ENCODE results near the gene SLC26A8.
"Not testable (repeated sequence)": the region's sequence is repeated elsewhere in the genome, so short reads cannot be mapped to it uniquely, and the experiment has no call there.

The SLC26A8 gene

DNA sequence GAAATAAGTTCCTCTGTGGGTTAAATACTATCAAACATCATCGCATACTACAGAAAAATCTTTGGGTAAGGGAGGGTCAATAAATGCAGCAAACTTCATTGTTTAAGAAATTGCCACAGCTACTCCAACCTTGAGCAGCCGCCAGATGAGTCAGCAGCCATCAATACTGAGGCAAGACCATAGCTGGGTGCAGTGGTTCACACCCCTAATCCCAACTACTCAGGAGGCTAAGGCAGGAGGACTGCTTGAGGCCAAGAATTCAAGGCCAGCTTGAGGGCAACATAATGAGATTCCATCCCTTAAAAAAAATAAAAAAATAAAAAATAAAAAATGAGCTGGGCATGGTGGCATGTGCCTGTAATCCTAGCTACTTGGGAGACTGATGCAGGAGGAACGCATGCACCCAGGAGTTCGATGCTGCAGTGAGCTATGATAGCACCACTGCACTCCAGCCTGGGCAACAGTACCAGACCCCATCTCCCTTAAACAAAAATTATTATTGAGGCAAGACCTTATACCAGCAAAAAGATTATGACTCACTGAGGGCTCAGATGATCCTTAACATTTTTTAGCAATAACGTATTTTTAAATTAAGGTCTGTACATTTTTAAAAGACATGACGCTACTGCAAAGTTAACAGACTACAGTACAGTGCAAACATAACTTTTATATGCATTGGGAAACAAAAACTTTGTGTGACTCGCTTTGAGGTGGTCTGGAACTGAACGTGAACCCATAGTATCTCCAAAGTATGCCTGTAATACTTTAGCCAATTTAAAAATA, 112.4 kb downstream of the SLC26A8 start:
- TF ChIP-seq, protein P1, sequence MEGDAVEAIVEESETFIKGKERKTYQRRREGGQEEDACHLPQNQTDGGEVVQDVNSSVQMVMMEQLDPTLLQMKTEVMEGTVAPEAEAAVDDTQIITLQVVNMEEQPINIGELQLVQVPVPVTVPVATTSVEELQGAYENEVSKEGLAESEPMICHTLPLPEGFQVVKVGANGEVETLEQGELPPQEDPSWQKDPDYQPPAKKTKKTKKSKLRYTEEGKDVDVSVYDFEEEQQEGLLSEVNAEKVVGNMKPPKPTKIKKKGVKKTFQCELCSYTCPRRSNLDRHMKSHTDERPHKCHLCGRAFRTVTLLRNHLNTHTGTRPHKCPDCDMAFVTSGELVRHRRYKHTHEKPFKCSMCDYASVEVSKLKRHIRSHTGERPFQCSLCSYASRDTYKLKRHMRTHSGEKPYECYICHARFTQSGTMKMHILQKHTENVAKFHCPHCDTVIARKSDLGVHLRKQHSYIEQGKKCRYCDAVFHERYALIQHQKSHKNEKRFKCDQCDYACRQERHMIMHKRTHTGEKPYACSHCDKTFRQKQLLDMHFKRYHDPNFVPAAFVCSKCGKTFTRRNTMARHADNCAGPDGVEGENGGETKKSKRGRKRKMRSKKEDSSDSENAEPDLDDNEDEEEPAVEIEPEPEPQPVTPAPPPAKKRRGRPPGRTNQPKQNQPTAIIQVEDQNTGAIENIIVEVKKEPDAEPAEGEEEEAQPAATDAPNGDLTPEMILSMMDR (IDR thresholded peaks at IDR 0.05; ENCODE audit: extremely low read depth, insufficient read depth, missing control alignments) = no peak
- DNase-seq (ENCODE audit: low spot score) = no peak
- in situ Hi-C loops (cut with MboI; ENCODE audit: low pct_unique_long_range_greater_than_20kb, low sequenced_read_pairs, unreplicated experiment) = no loop called here

DNA sequence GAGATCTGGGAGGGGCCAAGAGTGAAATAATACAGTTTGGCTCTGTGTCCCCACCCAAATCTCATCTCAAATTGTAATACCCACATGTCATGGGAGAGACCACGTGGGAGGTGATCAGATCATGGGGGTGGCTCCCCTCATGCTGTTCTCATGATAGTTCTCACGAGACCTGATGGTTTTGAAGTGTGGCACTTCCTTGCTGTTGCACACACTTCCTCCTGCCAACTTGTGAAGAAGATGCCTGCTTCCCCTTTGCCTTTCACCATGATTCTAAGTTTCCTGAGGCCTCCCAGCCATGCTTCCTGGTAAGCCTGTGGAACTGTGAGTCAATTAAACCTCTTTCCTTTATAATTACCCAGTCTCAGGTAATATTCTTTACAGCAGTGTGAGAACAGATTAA, 114.9 kb downstream of the SLC26A8 start:
- in situ Hi-C loops (cut with MboI; ENCODE audit: low pct_unique_long_range_greater_than_20kb, low sequenced_read_pairs, unreplicated experiment); DNase-seq (ENCODE audit: low spot score): not testable (repeated sequence)

DNA sequence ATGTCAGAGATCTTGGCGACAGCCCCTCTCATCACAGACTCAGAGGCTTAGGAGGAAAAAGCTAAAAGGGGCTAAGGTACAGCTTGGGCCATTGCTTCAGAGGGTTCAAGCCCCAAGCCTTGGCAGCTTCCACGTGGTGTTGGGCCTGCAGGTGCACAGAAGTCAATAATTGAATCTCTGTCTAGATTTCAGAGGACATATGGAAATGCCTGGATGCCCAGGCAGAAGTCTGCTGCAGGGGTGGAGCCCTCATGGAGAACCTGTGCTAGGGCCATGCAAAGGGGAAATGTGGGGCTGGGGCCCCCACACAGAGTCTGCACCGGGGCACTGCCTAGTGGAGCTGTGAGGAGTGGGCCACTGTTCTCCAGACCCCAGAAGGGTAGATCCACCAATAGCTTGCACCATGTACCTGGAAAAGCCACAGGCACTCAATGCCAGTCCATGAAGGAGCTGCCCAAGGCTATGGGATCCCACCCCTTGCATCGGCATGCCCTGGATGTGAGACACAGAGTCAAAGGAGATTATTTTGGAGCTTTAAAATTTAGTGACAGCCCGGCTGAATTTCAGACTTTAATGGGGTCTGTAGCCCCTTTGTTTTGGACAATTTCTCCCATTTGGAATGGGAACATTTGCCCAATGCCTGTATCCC, 115.6 kb downstream of the SLC26A8 start:
- in situ Hi-C loops (cut with MboI; ENCODE audit: low pct_unique_long_range_greater_than_20kb, low sequenced_read_pairs, unreplicated experiment); DNase-seq (ENCODE audit: low spot score): not testable (repeated sequence)

DNA sequence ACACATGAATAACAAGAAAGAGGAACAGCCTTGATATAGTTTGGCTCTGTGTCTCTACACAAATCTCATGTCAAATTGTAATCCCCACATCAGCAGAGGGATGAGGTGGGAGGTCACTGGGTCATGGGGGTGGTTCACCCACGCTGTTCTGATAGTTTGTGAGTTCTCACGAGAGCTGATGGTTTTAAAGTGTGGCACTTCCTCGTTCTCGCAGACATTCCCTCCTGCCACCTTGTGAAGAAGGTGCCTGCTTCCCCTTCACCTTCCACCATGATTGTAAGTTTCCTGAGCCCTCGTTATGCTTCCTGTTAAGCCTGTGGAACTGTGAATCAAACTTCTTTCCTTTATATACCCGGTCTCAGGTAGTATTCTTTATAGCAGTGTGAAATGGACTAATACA, 116.7 kb downstream of the SLC26A8 start:
- no peak for DNase-seq (ENCODE audit: low spot score)
- in situ Hi-C loops (cut with MboI; ENCODE audit: low pct_unique_long_range_greater_than_20kb, low sequenced_read_pairs, unreplicated experiment) = no loop called here
- TF ChIP-seq, protein P1 (IDR thresholded peaks at IDR 0.05; ENCODE audit: extremely low read depth, insufficient read depth, missing control alignments) = no peak

DNA sequence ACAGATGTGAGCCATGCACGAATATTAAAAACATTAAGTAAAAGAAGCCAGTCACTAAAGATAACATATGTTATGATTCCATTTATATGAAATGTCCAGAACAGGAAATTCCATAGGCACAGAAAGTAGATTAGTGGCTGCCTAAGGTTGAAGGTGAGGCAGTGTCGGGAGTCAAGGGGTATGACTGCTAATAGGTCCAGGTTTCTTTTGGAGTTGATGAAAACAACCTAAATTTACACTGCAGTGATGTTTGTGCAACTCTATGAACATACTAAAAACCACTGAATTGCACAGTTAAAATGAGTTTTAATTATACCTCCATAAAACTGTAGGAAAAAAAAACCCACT, 118.0 kb downstream of the SLC26A8 start:
- no peak for DNase-seq (ENCODE audit: low spot score)
- TF ChIP-seq, protein P1 (IDR thresholded peaks at IDR 0.05; ENCODE audit: extremely low read depth, insufficient read depth, missing control alignments) = no peak
- in situ Hi-C loops (cut with MboI; ENCODE audit: low pct_unique_long_range_greater_than_20kb, low sequenced_read_pairs, unreplicated experiment) = no loop called here

DNA sequence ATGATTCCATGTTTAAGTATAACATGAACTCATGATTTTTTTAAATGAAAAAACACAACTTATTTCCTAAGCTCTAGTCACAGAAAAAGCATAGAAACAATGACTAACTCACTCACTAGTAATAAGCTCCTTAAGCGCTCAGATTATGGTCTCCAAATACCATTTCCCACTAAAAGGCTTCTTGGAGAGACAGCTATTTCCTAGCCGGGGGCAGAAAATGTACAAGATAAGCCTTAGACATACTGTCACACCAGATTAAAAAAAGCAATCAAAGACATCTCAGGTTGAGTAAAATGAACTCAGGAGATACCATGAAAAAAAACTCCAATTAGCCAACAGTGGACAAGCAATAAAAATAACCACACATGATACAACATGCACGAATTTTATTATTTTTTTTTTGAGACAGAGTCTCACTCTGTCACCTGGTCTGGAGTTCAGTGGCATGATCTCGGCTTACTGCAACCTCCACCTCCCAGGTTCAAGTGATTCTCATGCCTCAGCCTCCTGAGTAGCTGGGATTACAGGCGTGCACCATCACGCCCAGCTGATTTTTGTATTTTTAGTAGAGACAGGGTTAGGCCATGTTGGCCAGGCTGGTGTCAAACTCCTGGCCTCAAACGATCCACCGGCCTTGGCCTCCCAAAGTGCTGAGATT, 118.5 kb downstream of the SLC26A8 start:
- TF ChIP-seq, protein P1 (IDR thresholded peaks at IDR 0.05; ENCODE audit: extremely low read depth, insufficient read depth, missing control alignments) = no peak
- no peak for DNase-seq (ENCODE audit: low spot score)
- in situ Hi-C loops (cut with MboI; ENCODE audit: low pct_unique_long_range_greater_than_20kb, low sequenced_read_pairs, unreplicated experiment) = no loop called here

DNA sequence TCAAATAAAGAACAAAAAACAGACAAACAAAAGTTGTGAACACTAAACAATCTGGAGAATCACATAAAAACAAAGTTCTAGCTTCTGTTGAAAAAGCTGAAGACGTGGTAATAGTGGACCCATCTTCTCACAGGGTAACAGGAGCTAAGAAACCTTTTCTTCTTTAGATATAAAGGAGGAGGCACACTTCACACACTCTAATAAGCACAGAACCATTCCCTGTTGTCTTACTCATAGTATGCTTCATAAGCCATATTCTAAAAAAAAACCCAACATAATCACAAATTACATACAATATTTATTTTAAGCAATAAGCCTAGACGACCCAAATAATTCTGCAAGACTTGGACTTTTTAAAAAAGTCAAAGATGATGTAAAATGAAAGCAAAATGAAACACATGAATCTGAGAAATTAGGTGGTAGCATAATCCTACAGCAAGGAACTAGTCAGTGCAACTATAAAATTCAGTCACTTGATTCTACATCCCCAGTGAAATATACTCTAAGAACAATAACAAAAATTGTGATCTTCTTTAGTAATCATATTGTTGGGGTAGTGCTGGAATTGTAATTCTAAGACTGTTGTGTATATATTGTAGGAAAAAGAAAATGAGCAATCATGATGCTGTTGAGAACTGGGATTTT, 119.2 kb downstream of the SLC26A8 start:
- TF ChIP-seq, protein P1 (IDR thresholded peaks at IDR 0.05; ENCODE audit: extremely low read depth, insufficient read depth, missing control alignments) = no peak
- in situ Hi-C loops (cut with MboI; ENCODE audit: low pct_unique_long_range_greater_than_20kb, low sequenced_read_pairs, unreplicated experiment) = no loop called here
- no peak for DNase-seq (ENCODE audit: low spot score)

Data from GM13977 (cell line).